Hematopoietic multipotent progenitor cell treated with erythropoietin and hydrocortisone succinate and interleukin-3 and kit ligand, for 4 days (in vitro differentiated cells): ENCODE measurements around the gene GRIK5.
A peak's percentile ranks its signal among the peaks of the same experiment; 100 is the strongest.
"Not testable (repeated sequence)": the region's sequence is repeated elsewhere in the genome, so short reads cannot be mapped to it uniquely, and the experiment has no call there.

ENCODE experiments used
- DNase-seq: peaks from one replicate; pipeline ENCODE4 v3.0.0-alpha.2; 2015

GRIK5 gene

GRCh38 chr19:42006569-42006968, 63.4 kb downstream of the GRIK5 start:
- DNase-seq = no peak

GRCh38 chr19:42005504-42005903, 64.5 kb downstream of the GRIK5 start:
- no peak for DNase-seq

- no peak for DNase-seq
Measured at GRCh38 chr19:42003506-42004294, 66.3 kb downstream of the GRIK5 start.

- DNase-seq = no peak
Measured at GRCh38 chr19:41999878-42000208, 70.2 kb downstream of the GRIK5 start.

GRCh38 chr19:41999071-41999877, 70.7 kb downstream of the GRIK5 start:
- DNase-seq = peak; percentile 31

- peak; percentile 80 for DNase-seq
Measured at GRCh38 chr19:41998246-41999020, 71.6 kb downstream of the GRIK5 start.

GRCh38 chr19:41997851-41998229, 72.2 kb downstream of the GRIK5 start:
- DNase-seq = peak; percentile 24

- peak; percentile 64 for DNase-seq
Measured at GRCh38 chr19:41997121-41997850, 72.7 kb downstream of the GRIK5 start.

GRCh38 chr19:41995959-41996797, 73.8 kb downstream of the GRIK5 start:
- peak; percentile 44 for DNase-seq

GRCh38 chr19:41994994-41995958, 74.7 kb downstream of the GRIK5 start:
- no peak for DNase-seq

GRCh38 chr19:41994521-41994971, 75.5 kb downstream of the GRIK5 start:
- DNase-seq = no peak

- peak; percentile 81 for DNase-seq
Measured at GRCh38 chr19:41993612-41994483, 76.2 kb downstream of the GRIK5 start, which contains the start of gene ATP1A3. Gene ATP1A3, minus strand, starts transcription at chr19:41994230. Its CDS starts 154 bp downstream, at chr19:41994076.

- not testable (repeated sequence) for DNase-seq
Measured at GRCh38 chr19:41991925-41992569, 78.0 kb downstream of the GRIK5 start.

GRCh38 chr19:41991025-41991424, 79.0 kb downstream of the GRIK5 start:
- no peak for DNase-seq

GRCh38 chr19:41990615-41991014, 79.4 kb downstream of the GRIK5 start:
- DNase-seq = no peak

GRCh38 chr19:41990028-41990427, 80.0 kb downstream of the GRIK5 start:
- DNase-seq = no peak

- DNase-seq = no peak
Measured at GRCh38 chr19:41988947-41989346, 81.1 kb downstream of the GRIK5 start.

- no peak for DNase-seq
Measured at GRCh38 chr19:41987141-41987860, 82.7 kb downstream of the GRIK5 start.
